GM10266 (cell line): ENCODE results near the gene SLCO3A1.

Experiments
- DNase-seq: peaks from one replicate; pipeline ENCODE4 v3.0.0; 2012; ENCODE audit errors: extremely low spot score
- TF ChIP-seq, protein P1 (sequence below): IDR thresholded peaks from 2 replicates; pipeline ENCODE4 v1.5.1; 2012; ENCODE audit warnings: mild to moderate bottlenecking, low read depth; ENCODE audit not compliant: control insufficient read depth, insufficient read depth; ENCODE audit errors: missing control alignments

Gene SLCO3A1

DNA sequence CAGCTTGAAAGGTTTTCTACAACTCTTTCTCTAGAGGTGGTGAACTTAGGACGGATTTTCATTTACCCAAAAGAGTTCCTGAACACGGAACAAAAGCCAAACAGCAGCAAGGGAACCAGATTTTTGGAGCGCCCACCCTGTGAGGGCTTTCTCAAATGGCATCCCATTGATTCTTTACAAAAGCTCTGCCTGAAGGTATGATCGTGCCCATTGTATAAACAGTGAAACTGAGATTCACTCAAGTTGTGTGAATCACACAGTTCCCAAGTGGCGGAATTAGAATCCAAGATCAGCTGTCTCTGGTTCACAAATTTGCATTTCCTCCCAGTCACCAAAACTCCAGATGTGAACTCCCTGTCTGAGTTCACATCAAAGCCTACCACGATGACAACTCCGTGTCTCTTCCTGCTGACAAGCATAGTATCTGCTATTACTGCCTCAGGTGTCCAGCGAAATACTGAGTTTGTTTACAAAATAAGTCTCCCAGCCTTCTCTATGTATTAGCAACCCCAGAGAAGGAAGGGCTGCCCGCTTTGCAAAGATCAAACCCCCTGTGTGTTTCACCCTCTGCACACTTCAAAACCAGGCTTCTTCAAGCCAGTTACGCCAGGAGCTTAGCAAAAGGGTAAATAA lies 304.3 kb downstream of the SLCO3A1 start:
- TF ChIP-seq, protein P1, sequence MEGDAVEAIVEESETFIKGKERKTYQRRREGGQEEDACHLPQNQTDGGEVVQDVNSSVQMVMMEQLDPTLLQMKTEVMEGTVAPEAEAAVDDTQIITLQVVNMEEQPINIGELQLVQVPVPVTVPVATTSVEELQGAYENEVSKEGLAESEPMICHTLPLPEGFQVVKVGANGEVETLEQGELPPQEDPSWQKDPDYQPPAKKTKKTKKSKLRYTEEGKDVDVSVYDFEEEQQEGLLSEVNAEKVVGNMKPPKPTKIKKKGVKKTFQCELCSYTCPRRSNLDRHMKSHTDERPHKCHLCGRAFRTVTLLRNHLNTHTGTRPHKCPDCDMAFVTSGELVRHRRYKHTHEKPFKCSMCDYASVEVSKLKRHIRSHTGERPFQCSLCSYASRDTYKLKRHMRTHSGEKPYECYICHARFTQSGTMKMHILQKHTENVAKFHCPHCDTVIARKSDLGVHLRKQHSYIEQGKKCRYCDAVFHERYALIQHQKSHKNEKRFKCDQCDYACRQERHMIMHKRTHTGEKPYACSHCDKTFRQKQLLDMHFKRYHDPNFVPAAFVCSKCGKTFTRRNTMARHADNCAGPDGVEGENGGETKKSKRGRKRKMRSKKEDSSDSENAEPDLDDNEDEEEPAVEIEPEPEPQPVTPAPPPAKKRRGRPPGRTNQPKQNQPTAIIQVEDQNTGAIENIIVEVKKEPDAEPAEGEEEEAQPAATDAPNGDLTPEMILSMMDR: no peak
- DNase-seq: no peak

GRCh38 chr15:92158426-92158825 lies 304.9 kb downstream of the SLCO3A1 start:
- no peak for DNase-seq
- TF ChIP-seq, protein P1: no peak

DNA sequence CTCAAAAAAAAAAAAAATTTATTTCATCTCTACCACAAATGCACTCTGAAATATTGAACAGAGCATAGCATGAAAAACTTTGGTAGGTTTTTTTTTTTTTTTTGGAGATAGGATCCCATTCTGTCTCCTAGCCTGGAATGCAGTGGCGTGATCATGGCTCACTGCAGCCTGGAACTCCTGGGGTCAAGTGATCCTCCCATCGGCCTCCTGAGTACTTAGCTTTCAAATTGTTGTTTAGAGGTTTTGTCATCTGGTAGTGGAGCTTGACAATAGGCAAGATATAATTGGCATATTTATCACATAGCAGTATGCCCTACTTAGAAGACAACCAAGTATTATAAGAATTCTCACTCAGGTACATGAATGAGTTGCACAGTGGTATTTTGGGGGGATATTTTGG lies 306.0 kb downstream of the SLCO3A1 start:
- no peak for DNase-seq
- TF ChIP-seq, protein P1: no peak

DNA sequence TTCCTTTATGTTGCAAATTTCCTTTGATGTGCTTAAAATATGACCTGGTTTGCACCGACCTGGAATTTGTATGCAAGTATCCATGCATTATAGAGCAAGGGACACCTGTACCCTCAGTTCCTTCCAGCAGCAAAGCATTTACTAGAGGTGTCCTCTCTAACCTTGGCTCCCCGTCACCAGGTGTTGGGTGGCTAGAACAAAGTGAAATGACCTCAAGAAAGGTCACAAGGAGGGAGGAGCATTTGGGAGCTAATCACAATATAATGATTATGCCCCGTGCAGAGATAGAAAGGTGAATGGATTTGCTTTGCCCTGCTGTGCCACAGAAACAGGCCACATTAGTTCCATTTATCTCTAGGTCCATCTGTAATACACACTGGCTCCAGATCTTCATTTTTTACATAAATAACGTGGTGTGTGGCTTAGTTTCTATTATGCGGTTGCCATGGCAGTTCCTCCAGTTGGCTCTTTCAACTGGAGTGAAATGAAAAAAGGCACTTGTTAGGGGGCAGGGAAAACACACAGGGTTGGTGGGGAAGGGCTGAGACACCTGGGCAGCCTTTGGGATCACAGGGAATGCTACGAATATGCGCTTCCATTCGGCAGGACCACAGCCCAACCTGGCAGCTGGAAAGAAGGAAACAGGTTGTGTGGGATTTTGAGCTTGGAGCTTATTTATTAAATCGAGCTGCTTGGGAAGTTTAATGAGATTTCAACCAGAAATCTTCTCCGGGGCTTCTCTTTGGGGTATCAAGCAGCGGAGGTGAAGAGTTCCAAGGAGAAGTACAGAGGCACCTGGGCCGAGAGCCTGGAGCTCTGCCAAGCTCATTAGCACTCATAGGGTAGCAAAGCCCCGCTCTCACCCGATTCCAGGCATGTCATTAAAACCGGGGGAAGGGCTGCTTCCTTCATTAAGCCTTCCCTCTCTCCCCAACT lies 306.7 kb downstream of the SLCO3A1 start:
- DNase-seq: no peak
- TF ChIP-seq, protein P1: no peak

DNA sequence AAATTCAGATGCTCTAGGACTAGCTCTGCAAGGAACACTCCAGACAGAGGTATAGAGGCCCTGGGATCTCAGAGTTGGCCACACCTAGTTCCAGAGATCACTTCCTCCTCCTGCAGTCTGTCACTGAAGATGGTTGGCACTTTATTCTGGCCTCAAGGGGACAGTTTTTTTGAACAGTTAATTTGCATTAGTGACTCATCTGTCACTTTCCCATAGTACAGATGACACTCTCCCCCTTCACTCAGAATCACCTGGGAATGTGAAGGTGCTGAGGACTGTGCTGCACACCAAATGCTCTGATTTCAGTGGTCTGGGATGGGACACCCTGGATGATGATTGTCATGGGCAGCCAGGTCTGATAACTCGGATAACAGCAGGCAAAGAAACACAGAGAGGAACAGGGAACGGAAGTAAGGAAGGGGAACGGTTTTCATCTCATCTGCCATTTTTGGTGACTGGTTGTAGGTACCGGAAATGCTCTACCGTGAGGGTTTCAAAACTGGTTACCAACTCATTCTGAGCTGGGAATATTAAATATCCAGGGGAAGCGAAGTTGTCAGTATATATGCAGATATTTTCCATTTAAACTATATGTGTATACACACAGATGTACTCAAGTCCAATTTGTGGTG lies 307.6 kb downstream of the SLCO3A1 start:
- TF ChIP-seq, protein P1: no peak
- DNase-seq: peak; percentile 23

- DNase-seq: no peak
- TF ChIP-seq, protein P1: no peak
Observed at GRCh38 chr15:92162657-92163056, 309.1 kb downstream of the SLCO3A1 start.
